ENCODE measurements around the gene PRODH2.

PRODH2 gene

GRCh38 chr19:35766571-35767104, 46.0 kb downstream of the PRODH2 start:
- H3K27ac ChIP-seq (ENCODE audit: low read length): no peak overlapping the region
- no peaks in the 10 kb centered on the region for H3K27me3 ChIP-seq (ENCODE audit: control insufficient read depth in 1 of 2, insufficient read depth in 2 of 2, low read length in 2 of 2)
- H3K36me3 ChIP-seq (ENCODE audit: control insufficient read depth in 2 of 2, insufficient read depth in 2 of 2, low read length in 2 of 2): peaks cover 10 to 18% of the 10 kb centered on the region in 2 donors
- peaks cover 5% of the 10 kb centered on the region for H3K4me1 ChIP-seq (ENCODE audit: control insufficient read depth, insufficient read depth, low read length)
- H3K9ac ChIP-seq (ENCODE audit: low read length in 2 of 2): no peak overlapping the region
- H3K4me3 ChIP-seq (ENCODE audit: low read length in 2 of 2): no peak overlapping the region
- H3K9me3 ChIP-seq (ENCODE audit: control insufficient read depth in 2 of 2, low read length in 2 of 2): no peaks in the 10 kb centered on the region

GRCh38 chr19:35764432-35765315, 48.0 kb downstream of the PRODH2 start:
- Histone ChIP-seq H3K27ac (ENCODE audit: low read length) (no peak overlapping the region), H3K27me3 (ENCODE audit: control insufficient read depth in 1 of 2, insufficient read depth in 2 of 2, low read length in 2 of 2) (no peaks in the 10 kb centered on the region), H3K36me3 (ENCODE audit: control insufficient read depth in 2 of 2, insufficient read depth in 2 of 2, low read length in 2 of 2) (peaks cover 10 to 21% of the 10 kb centered on the region in 2 donors), H3K4me1 (ENCODE audit: control insufficient read depth, insufficient read depth, low read length) (peaks cover 7% of the 10 kb centered on the region), H3K9me3 (ENCODE audit: control insufficient read depth in 2 of 2, low read length in 2 of 2) (no peaks in the 10 kb centered on the region), H3K9ac (ENCODE audit: low read length in 2 of 2) (no peak overlapping the region), H3K4me3 (ENCODE audit: low read length in 2 of 2) (no peak overlapping the region)

GRCh38 chr19:35760711-35761349, 51.8 kb downstream of the PRODH2 start:
- Histone ChIP-seq H3K9ac (ENCODE audit: low read length in 2 of 2) (no peak overlapping the region), H3K27me3 (ENCODE audit: control insufficient read depth in 1 of 2, insufficient read depth in 2 of 2, low read length in 2 of 2) (no peaks in the 10 kb centered on the region), H3K27ac (ENCODE audit: low read length) (no peak overlapping the region), H3K4me1 (ENCODE audit: control insufficient read depth, insufficient read depth, low read length) (peaks cover 25% of the 10 kb centered on the region), H3K9me3 (ENCODE audit: control insufficient read depth in 2 of 2, low read length in 2 of 2) (no peaks in the 10 kb centered on the region), H3K4me3 (ENCODE audit: low read length in 2 of 2) (no peak overlapping the region), H3K36me3 (ENCODE audit: control insufficient read depth in 2 of 2, insufficient read depth in 2 of 2, low read length in 2 of 2) (peaks cover 10 to 18% of the 10 kb centered on the region in 2 donors)

GRCh38 chr19:35759697-35760096, 52.9 kb downstream of the PRODH2 start:
- Histone ChIP-seq H3K4me3 (ENCODE audit: low read length in 2 of 2) (peak overlapping the region in 1 of 2 donors; percentile 8), H3K27ac (ENCODE audit: low read length) (no peak overlapping the region), H3K9ac (ENCODE audit: low read length in 2 of 2) (no peak overlapping the region)

GRCh38 chr19:35757749-35758608, 54.7 kb downstream of the PRODH2 start, which contains the start of gene PROSER3:
Gene PROSER3 (plus strand): TSS chr19:35758176. CDS start chr19:35758216, 40 bp downstream.
- Histone ChIP-seq H3K36me3 (ENCODE audit: control insufficient read depth in 2 of 2, insufficient read depth in 2 of 2, low read length in 2 of 2) (peaks cover 15 to 21% of the 10 kb centered on the region in 2 donors), H3K9me3 (ENCODE audit: control insufficient read depth in 2 of 2, low read length in 2 of 2) (no peaks in the 10 kb centered on the region), H3K27ac (ENCODE audit: low read length) (peak within 1 kb of the TSS; percentile 100), H3K27me3 (ENCODE audit: control insufficient read depth in 1 of 2, insufficient read depth in 2 of 2, low read length in 2 of 2) (no peaks in the 10 kb centered on the region), H3K4me3 (ENCODE audit: low read length in 2 of 2) (peak within 1 kb of the TSS; percentile 97 to 99), H3K4me1 (ENCODE audit: control insufficient read depth, insufficient read depth, low read length) (peaks cover 44% of the 10 kb centered on the region), H3K9ac (ENCODE audit: low read length in 2 of 2) (peak within 1 kb of the TSS; percentile 99 to 100)

More at GRCh38 chr19:35759697-35760096, 52.9 kb downstream of the PRODH2 start:
- H3K27me3 ChIP-seq (ENCODE audit: control insufficient read depth in 1 of 2, insufficient read depth in 2 of 2, low read length in 2 of 2): no peaks in the 10 kb centered on the region
- H3K36me3 ChIP-seq (ENCODE audit: control insufficient read depth in 2 of 2, insufficient read depth in 2 of 2, low read length in 2 of 2): peaks cover 8 to 14% of the 10 kb centered on the region in 2 donors
- H3K4me1 ChIP-seq (ENCODE audit: control insufficient read depth, insufficient read depth, low read length): peaks cover 31% of the 10 kb centered on the region
- no peaks in the 10 kb centered on the region for H3K9me3 ChIP-seq (ENCODE audit: control insufficient read depth in 2 of 2, low read length in 2 of 2)

GRCh38 chr19:35757231-35757748, 55.4 kb downstream of the PRODH2 start:
- no peaks in the 10 kb centered on the region for H3K9me3 ChIP-seq (ENCODE audit: control insufficient read depth in 2 of 2, low read length in 2 of 2)
- H3K36me3 ChIP-seq (ENCODE audit: control insufficient read depth in 2 of 2, insufficient read depth in 2 of 2, low read length in 2 of 2): peaks cover 21 to 24% of the 10 kb centered on the region in 2 donors
- H3K27me3 ChIP-seq (ENCODE audit: control insufficient read depth in 1 of 2, insufficient read depth in 2 of 2, low read length in 2 of 2): no peaks in the 10 kb centered on the region
- peak overlapping the region; percentile 99 to 100 for H3K9ac ChIP-seq (ENCODE audit: low read length in 2 of 2)
- peaks cover 44% of the 10 kb centered on the region for H3K4me1 ChIP-seq (ENCODE audit: control insufficient read depth, insufficient read depth, low read length)
- peak overlapping the region; percentile 100 for H3K27ac ChIP-seq (ENCODE audit: low read length)
- H3K4me3 ChIP-seq (ENCODE audit: low read length in 2 of 2): peak overlapping the region; percentile 87 to 99

GRCh38 chr19:35756377-35757230, 56.0 kb downstream of the PRODH2 start, which contains the start of gene HSPB6:
Gene HSPB6 (minus strand): TSS chr19:35757029. CDS start chr19:35757008, 21 bp downstream.
- Histone ChIP-seq H3K36me3 (ENCODE audit: control insufficient read depth in 2 of 2, insufficient read depth in 2 of 2, low read length in 2 of 2) (peaks cover 15 to 21% of the 10 kb centered on the region in 2 donors), H3K4me3 (ENCODE audit: low read length in 2 of 2) (peak within 1 kb of the TSS; percentile 87 to 99), H3K27me3 (ENCODE audit: control insufficient read depth in 1 of 2, insufficient read depth in 2 of 2, low read length in 2 of 2) (no peaks in the 10 kb centered on the region), H3K9me3 (ENCODE audit: control insufficient read depth in 2 of 2, low read length in 2 of 2) (no peaks in the 10 kb centered on the region), H3K27ac (ENCODE audit: low read length) (peak within 1 kb of the TSS; percentile 100), H3K9ac (ENCODE audit: low read length in 2 of 2) (peak within 1 kb of the TSS; percentile 99 to 100), H3K4me1 (ENCODE audit: control insufficient read depth, insufficient read depth, low read length) (peaks cover 49% of the 10 kb centered on the region)

- peaks cover 12 to 21% of the 10 kb centered on the region in 2 donors for H3K36me3 ChIP-seq (ENCODE audit: control insufficient read depth in 2 of 2, insufficient read depth in 2 of 2, low read length in 2 of 2)
- no peaks in the 10 kb centered on the region for H3K9me3 ChIP-seq (ENCODE audit: control insufficient read depth in 2 of 2, low read length in 2 of 2)
- H3K9ac ChIP-seq (ENCODE audit: low read length in 2 of 2): peak overlapping the region; percentile 99 to 100
- H3K4me1 ChIP-seq (ENCODE audit: control insufficient read depth, insufficient read depth, low read length): peaks cover 49% of the 10 kb centered on the region
- H3K4me3 ChIP-seq (ENCODE audit: low read length in 2 of 2): peak overlapping the region; percentile 87 to 99
- peak overlapping the region; percentile 100 for H3K27ac ChIP-seq (ENCODE audit: low read length)
- H3K27me3 ChIP-seq (ENCODE audit: control insufficient read depth in 1 of 2, insufficient read depth in 2 of 2, low read length in 2 of 2): no peaks in the 10 kb centered on the region
Observed at GRCh38 chr19:35755550-35756376, 56.9 kb downstream of the PRODH2 start.

GRCh38 chr19:35755131-35755549, 57.5 kb downstream of the PRODH2 start:
- H3K27ac ChIP-seq (ENCODE audit: low read length): peak overlapping the region; percentile 100
- no peaks in the 10 kb centered on the region for H3K27me3 ChIP-seq (ENCODE audit: control insufficient read depth in 1 of 2, insufficient read depth in 2 of 2, low read length in 2 of 2)
- no peaks in the 10 kb centered on the region for H3K9me3 ChIP-seq (ENCODE audit: control insufficient read depth in 2 of 2, low read length in 2 of 2)
- peaks cover 14 to 21% of the 10 kb centered on the region in 2 donors for H3K36me3 ChIP-seq (ENCODE audit: control insufficient read depth in 2 of 2, insufficient read depth in 2 of 2, low read length in 2 of 2)
- peak overlapping the region; percentile 66 to 99 for H3K4me3 ChIP-seq (ENCODE audit: low read length in 2 of 2)
- peak overlapping the region; percentile 49 to 80 for H3K9ac ChIP-seq (ENCODE audit: low read length in 2 of 2)
- peaks cover 52% of the 10 kb centered on the region for H3K4me1 ChIP-seq (ENCODE audit: control insufficient read depth, insufficient read depth, low read length)
